Heart left ventricle (tissue), 16 donors: ENCODE results near the gene INSR. TPM values are rescaled to one million over a fixed set of nuclear protein-coding genes. Genes with fewer than 3 reads are reported as not detected.

Source experiments
- ATAC-seq, 4 donors: fragments of 200-7000 bp; cut with Tn5 transposase; one replicate each; pipeline ENCODE4 v1.9.1; 2020 to 2022; ENCODE audit warnings: moderate library complexity in 4 of 4, mild to moderate bottlenecking in 3 of 4, moderate number of reproducible peaks in 1 of 4
- DNase-seq, 5 donors: peaks; one replicate each; pipeline ENCODE4 v3.0.0-alpha.2; 2020
- H3K27ac ChIP-seq, 12 donors: fragments of 200-600 bp; sonication (generic) in 4 of 12; one replicate each; pipeline versions ENCODE4 v1.5.0 to v1.8.0; 2016 to 2022; ENCODE audit warnings: mild to moderate bottlenecking in 2 of 12
- H3K27me3 ChIP-seq, 9 donors: fragments of 200-600 bp; sonication (generic) in 2 of 9; one replicate each; pipeline versions ENCODE4 v1.5.1 to v1.8.0; 2016 to 2022; ENCODE audit warnings: mild to moderate bottlenecking in 3 of 9
- H3K36me3 ChIP-seq, 9 donors: fragments of 200-600 bp; sonication (generic) in 2 of 9; one replicate each; pipeline versions ENCODE4 v1.5.0 to v1.8.0; 2018 to 2022; ENCODE audit warnings: mild to moderate bottlenecking in 2 of 9
- H3K4me1 ChIP-seq, 12 donors: fragments of 200-600 bp; sonication (generic) in 4 of 12; one replicate each; pipeline versions ENCODE4 v1.5.0 to v1.8.0; 2016 to 2022; ENCODE audit warnings: mild to moderate bottlenecking in 3 of 12
- H3K4me3 ChIP-seq, 12 donors: fragments of 200-600 bp; sonication (generic) in 4 of 12; one replicate each; pipeline versions ENCODE4 v1.5.0 to v1.8.0; 2017 to 2022; ENCODE audit warnings: mild to moderate bottlenecking in 9 of 12, moderate library complexity in 4 of 12
- H3K9me3 ChIP-seq, 12 donors: fragments of 200-600 bp; sonication (generic) in 4 of 12; one replicate each; pipeline versions ENCODE4 v1.5.0 to v1.8.0; 2016 to 2022; ENCODE audit warnings: mild to moderate bottlenecking in 1 of 12
- POLR2A ChIP-seq, 2 donors: fragments of 450-650 bp; IDR thresholded peaks; one replicate each; pipeline ENCODE4 v1.6.1; 2017; ENCODE audit warnings: antibody characterized with exemption in 2 of 2, mild to moderate bottlenecking in 2 of 2, moderate library complexity in 2 of 2
- WGBS, 4 donors: extraction: QIAGEN DNeasy Blood & Tissue Kit in 2 of 4; methylation state at CpG; one replicate each; pipeline versions ENCODE4 v1.1.5 to v1.1.7; 2013 to 2018; 5-methylcytosine and 5-hydroxymethylcytosine counted together
- intact Hi-C, 10 donors: fragments of 100-400 bp; cut with DNase I; formaldehyde crosslinking; loops; one replicate each; pipeline versions ENCODE4 v1.11.1 to v1.14.2; 2022
- polyA plus RNA-seq, 2 donors: library from polyadenylated mRNA; stranded (reverse); fragments of 200-250 nt; gene quantifications; one replicate each; pipeline ENCODE4 v1.2.3, GENCODE V29; 2013
- total RNA-seq, 9 donors: library from RNA; depleted of rRNA in 2 of 9; stranded (reverse); fragments of >200 nt in 2 of 9; fragmentation: NEBNext Ultra II Directional in 3 of 9; extraction: Animal tissue kit (Norgen Biotek cat#: 25700) in 3 of 9; gene quantifications; one replicate each; pipeline versions ENCODE4 v1.1.0 to v1.2.4, GENCODE V29; 2016 to 2023
- TF ChIP-seq, protein P1 (sequence below), 12 donors: fragments of 200-600 bp; sonication (generic) in 4 of 12; IDR thresholded peaks; one replicate each; pipeline versions ENCODE4 v1.5.0 to v1.8.0; 2018 to 2022; ENCODE audit warnings: antibody characterized with exemption in 12 of 12, mild to moderate bottlenecking in 5 of 12
- donor health status: ischemic (EF 13 %, LVEDD 7.1; RV severe dilation, severe dysfunction).
- donor health status: healthy with polysubstance abuse.
- donor health status: DM: no; HTN: yes; CAD: no.
- donor health status: DM: no; HTN: no; CAD: no.
- donor health status: ischemic (EF 25% LVEDD 6.9; RV normal size, moderate dysfunction).
- donor health status: ischemic (EF 25% LVEDD 5.7; RV mildly dilated, moderate dysfunction).
- donor health status: healthy.
- donor health status: DM: yes; HTN: yes; CAD: no.
- donor health status: ischemic (EF 35%, LVEDD 5.7; RV mildly dilated, moderate dysfunction).
- donor health status: nonischemic (EF 11% LVEDD 7.7; RV severe dilation, severe dysfunction).
- donor health status: DM: yes; HTN: yes; CAD: no.
- donor health status: PGD.
- donor health status: ischemic (EF 29% LVEDD 5.4; RV normal size, mild dysfunction).
- donor health status: nonischemic (EF 23%, LVEDD 6.1; RV moderate dilation, normal function).

The INSR gene
- total and polyA plus RNA-seq, 11 donors = 28.7 to 221 (median 98.8) TPM

GRCh38 chr19:7251494-7251893 is 42.7 kb downstream of the INSR start:
- Histone ChIP-seq H3K27me3 (no peaks in the 10 kb centered on the region), H3K27ac (no peak overlapping the region), H3K4me3 (no peak overlapping the region), H3K36me3 (no peaks in the 10 kb centered on the region), H3K4me1 (peaks cover 0 to 37% (median 19%) of the 10 kb centered on the region in 12 donors), H3K9me3 (peaks cover 0 to 6% (median 4%) of the 10 kb centered on the region in 12 donors)
- 87 to 95% (median 94%) methylated on average over 4 of the region's 4 CpGs for WGBS, 4 donors
- DNase-seq (no peak), ATAC-seq (no peak)
- TF ChIP-seq POLR2A (IDR thresholded peaks at IDR 0.05) = no peak
- TF ChIP-seq, protein P1, sequence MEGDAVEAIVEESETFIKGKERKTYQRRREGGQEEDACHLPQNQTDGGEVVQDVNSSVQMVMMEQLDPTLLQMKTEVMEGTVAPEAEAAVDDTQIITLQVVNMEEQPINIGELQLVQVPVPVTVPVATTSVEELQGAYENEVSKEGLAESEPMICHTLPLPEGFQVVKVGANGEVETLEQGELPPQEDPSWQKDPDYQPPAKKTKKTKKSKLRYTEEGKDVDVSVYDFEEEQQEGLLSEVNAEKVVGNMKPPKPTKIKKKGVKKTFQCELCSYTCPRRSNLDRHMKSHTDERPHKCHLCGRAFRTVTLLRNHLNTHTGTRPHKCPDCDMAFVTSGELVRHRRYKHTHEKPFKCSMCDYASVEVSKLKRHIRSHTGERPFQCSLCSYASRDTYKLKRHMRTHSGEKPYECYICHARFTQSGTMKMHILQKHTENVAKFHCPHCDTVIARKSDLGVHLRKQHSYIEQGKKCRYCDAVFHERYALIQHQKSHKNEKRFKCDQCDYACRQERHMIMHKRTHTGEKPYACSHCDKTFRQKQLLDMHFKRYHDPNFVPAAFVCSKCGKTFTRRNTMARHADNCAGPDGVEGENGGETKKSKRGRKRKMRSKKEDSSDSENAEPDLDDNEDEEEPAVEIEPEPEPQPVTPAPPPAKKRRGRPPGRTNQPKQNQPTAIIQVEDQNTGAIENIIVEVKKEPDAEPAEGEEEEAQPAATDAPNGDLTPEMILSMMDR (IDR thresholded peaks at IDR 0.05) = no peak
- intact Hi-C loops = no loop called here

DNA sequence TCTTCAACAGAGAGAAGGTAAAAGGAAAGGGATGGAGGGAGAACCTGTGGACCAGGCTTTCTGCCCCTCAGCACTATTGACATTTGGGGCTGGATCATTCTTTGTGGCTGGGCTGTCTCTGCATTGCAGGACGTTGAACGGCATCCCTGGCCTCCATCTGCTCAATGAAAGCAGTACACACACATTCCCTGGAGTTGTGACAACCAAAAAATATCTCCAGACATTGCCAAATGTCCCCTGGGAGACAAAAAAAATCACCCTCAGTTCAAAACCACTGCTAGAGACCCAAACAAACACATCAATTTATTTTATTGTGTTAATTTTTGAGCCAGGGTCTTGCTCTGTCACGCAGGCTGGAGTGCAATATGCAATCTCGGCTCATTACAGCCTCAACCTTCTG is 43.3 kb downstream of the INSR start:
- H3K36me3 ChIP-seq = no peaks in the 10 kb centered on the region
- DNase-seq (no peak), ATAC-seq (no peak)
- intact Hi-C loops = no loop called here
- H3K9me3 ChIP-seq = peaks cover 0 to 11% (median 6%) of the 10 kb centered on the region in 12 donors
- H3K4me3 ChIP-seq = no peak overlapping the region
- 46 to 61% (median 56%) methylated on average over 4 of the region's 4 CpGs for WGBS, 4 donors
- H3K4me1 ChIP-seq = peaks cover 0 to 36% (median 19%) of the 10 kb centered on the region in 12 donors
- H3K27ac ChIP-seq = no peak overlapping the region
- no peaks in the 10 kb centered on the region for H3K27me3 ChIP-seq
- no peak for TF ChIP-seq POLR2A (IDR thresholded peaks at IDR 0.05)
- TF ChIP-seq, protein P1 (IDR thresholded peaks at IDR 0.05) = no peak

GRCh38 chr19:7250057-7250596 is 44.1 kb downstream of the INSR start:
- no peak for TF ChIP-seq POLR2A (IDR thresholded peaks at IDR 0.05)
- TF ChIP-seq, protein P1 (IDR thresholded peaks at IDR 0.05) = no peak
- H3K4me3 ChIP-seq = no peak overlapping the region
- H3K4me1 ChIP-seq = peaks cover 0 to 35% (median 18%) of the 10 kb centered on the region in 12 donors
- no peak overlapping the region for H3K27ac ChIP-seq
- 0 to 91% (median 43%) methylated on average over 1 of the region's 1 CpG for WGBS, 4 donors
- peaks cover 0 to 11% (median 6%) of the 10 kb centered on the region in 12 donors for H3K9me3 ChIP-seq
- no peaks in the 10 kb centered on the region for H3K36me3 ChIP-seq
- H3K27me3 ChIP-seq = no peaks in the 10 kb centered on the region
- intact Hi-C loops = no loop called here
- ATAC-seq = no peak
- DNase-seq = no peak

DNA sequence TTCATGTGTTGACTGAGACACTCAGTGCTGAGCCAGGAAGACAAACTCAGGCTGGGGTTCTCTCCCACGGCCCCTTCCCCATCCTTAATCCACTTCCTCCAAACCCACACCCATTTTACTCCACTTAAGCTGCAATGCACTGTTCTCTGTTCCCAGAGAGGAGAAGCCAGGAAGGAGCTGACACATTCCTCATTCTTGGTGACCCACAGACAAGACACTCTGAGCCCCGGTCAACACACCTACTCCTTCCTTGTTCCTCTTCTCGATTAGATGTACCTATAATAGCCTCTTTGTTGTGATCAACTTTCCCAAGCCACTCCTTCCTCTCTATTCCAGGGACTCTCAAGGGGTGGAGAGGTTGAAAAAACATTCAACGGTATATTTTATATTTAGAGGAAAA is 47.1 kb downstream of the INSR start:
- WGBS, 4 donors = 29 to 47% (median 35%) methylated on average over 4 of the region's 4 CpGs
- H3K4me1 ChIP-seq = peaks cover 4 to 52% (median 24%) of the 10 kb centered on the region in 12 donors
- TF ChIP-seq POLR2A (IDR thresholded peaks at IDR 0.05) = no peak
- TF ChIP-seq, protein P1 (IDR thresholded peaks at IDR 0.05) = no peak

More for the DNA sequence above, 47.1 kb downstream of the INSR start:
- intact Hi-C loops = loop anchor here in 1 of 10 donors (5.0 kb wide), 1 partner anchor 50 kb away; no protein-coding TSS in a partner anchor
- Histone ChIP-seq H3K9me3 (peaks cover 0 to 11% (median 6%) of the 10 kb centered on the region in 12 donors), H3K36me3 (no peaks in the 10 kb centered on the region), H3K4me3 (no peak overlapping the region), H3K27me3 (no peaks in the 10 kb centered on the region), H3K27ac (peak overlapping the region in 7 of 12 donors; percentile 1 to 41 (median 19))
- DNase-seq = no peak
- peak in 1 of 4 donors; percentile 11 for ATAC-seq
